ENCODE data around the gene PLEKHA7.
A peak's percentile ranks its signal among the peaks of the same experiment; 100 is the strongest.

Gene PLEKHA7

DNA sequence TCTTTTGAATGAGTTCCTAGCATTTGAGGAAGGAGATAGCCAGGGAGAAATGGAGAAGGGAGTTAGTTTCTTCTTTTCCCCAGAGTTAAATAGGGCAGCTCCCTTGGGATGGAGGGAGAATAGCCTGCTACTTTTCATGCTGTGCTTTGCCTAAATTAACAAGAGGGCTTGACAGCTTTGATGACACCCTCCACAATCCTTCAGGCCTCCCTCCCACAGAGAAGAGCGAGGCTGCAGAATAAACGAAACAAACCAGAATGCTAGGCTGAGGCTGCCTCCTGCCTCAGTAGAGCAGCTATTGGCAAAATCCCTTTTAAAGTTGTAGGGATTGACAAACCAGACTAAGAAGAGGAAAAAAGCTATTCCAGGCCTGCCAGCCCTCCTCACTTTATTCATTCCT lies 181.2 kb downstream of the PLEKHA7 start:
- no peak for DNase-seq

DNA sequence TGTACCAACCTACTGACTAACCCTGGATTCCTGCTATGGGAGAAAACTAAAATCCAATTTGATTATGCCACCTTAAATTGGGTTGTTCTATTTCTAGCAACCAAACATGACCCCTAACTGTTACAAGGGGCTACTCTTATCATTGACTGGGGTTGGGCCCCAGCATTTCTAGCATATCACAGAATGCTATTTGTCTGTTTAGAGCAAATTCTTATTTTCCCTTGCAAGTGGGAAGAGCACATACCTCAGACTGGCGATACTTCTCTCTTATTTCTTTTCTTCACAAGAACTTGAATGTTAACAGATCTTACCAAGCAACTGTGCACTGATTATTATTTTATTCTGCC lies 182.0 kb downstream of the PLEKHA7 start:
- no peak for DNase-seq

DNA sequence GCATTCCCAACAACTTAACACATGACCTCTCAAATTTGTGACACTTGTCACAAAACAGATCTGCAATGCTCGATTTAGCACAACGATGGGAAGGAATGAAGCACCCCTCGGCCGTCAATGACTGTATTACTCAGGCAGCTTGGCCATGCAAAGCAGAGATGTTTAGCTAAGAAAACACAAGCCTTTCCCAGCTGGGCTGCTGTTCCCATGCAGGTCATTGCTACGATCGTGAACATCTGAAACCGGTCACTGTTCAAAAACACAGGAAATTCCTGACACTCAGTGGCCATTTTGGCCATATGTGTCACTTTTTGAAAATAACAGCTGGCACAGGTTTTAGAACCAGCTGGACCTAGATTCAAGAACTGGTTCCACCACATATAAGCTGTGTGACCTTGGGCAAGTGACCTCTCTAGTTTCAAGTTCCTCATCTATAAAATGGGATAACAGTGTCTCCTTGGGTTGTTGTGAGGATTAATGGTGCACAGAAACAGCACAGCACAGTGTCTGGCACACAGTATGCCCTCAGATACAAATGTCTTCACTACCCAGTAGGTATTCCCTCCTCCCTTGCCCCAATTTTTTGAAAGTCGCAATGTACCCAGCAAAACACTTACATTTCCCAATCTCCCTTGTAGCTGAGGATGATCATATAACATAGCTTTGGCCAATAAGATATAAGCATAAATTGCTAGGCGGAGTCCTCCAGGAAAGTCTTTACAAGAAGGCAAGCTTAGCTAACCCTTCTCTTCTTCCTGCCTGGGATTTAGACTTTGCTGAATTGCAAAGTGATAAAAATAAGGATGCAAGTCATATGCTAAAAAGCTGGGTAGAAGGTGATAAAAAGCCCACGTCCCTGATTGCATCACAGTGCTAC lies 182.7 kb downstream of the PLEKHA7 start:
- no peak for DNase-seq

DNA sequence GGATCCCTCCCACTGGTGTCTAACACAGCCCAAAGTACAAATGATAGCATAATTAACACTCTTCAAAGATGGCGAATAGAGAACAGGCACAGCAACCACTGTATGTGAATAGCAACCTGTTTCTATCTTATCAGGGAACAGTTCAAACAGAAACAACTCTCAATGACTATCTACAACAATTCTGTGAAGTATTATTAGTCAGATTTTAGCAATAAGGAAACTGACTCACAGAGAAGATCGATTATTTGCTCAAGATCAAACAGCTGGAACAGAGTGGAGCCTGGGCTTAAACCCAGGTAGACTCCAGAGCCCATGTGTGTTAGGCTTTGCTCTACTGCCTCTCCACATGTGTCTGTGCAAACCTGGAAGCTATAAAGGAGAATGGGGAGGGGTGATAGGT lies 187.1 kb downstream of the PLEKHA7 start:
- DNase-seq = no peak

DNA sequence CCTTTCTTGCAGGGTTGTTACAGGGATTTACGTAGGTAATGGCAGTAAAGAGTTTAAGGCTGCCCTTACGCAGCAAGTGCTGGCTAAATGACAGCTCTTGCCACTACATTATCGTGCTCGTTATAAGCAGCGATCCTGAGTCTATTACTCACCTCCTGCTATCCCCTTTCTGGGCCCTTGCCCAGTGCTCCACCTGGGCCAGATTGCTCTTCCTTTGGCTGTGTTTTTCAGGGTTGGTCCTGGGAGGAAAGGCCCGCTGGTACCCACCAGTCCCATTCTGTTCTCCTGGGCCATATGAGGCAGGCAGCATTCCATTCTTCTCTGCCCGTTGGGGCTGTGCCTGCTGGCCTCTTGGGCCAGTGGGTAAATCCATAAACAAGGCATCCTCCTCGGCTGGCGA lies 188.2 kb downstream of the PLEKHA7 start:
- no peak for DNase-seq

DNA sequence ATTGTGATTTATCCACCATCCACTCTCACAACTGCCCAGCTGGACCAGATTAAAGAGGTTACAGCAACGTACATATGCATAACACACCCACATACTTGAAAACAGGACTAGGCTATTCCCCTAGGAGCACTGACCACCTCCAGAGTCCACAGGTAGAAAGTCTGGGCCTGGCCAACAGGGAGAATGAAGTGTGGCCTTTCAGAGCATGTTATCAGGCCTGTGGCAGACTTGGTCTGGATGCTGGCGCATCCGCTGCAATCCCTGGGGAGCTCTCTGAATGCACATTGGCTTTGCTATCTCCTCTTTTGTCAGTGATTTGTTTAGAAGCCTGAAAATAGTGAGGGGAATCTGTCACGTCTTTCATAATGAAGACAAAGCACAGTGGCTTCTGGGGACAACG lies 189.1 kb downstream of the PLEKHA7 start:
- no peak for DNase-seq

DNA sequence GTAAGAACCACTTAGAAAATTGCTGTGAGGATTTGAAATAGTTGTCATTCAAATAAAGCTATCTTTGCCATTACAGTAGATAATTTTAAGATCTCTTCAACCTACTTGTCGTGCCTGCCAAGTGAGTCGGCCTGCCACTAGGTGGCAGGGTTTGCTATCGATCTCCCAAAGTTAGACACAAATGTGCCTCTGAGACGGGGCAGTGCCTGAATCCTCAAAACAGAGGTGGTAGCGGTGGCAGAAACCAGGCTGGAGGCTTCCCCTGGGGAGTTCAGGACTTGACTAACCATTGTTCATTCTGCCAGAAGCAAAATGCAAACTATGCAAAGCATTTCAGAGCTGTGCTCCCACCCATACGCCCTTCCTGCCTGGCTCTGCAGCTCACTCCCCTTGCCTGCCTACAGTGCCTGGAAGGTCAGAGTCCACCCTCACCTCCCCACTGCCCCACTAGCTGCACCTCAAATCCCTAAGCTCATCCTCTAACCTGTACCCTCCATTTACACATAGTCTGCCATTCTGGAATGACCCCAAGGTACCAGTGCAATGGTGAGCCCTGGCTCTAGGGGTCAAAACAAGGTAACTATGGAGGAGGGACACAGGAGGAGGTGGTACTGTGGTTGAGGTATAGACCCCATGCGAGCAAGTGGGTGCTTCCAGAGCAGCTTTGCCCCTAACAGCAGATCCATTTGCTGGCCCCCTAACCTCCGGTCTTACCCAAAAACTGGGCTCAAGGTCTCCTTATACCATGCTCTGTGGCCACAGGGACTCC lies 193.7 kb downstream of the PLEKHA7 start:
- peak; percentile 21 to 37 for DNase-seq

DNA sequence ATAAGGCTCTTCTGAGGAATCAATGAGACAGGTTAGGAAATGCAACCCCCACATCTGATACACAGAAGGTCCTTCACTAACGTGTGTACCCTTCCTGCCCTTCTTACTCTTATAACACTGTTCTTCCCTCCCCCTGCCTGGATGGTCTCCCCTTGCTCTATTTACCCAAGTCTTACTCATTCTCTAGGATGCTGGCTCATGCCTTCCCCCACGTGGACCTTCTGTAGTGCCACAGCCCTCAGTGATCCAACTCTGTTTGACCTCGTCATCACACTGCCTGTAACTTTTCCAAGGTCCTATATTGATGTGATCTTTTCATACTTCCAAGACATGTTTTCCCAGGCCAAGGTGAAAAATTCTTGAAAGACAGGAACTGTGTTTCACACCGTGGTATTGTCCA lies 195.9 kb downstream of the PLEKHA7 start:
- no peak for DNase-seq

DNA sequence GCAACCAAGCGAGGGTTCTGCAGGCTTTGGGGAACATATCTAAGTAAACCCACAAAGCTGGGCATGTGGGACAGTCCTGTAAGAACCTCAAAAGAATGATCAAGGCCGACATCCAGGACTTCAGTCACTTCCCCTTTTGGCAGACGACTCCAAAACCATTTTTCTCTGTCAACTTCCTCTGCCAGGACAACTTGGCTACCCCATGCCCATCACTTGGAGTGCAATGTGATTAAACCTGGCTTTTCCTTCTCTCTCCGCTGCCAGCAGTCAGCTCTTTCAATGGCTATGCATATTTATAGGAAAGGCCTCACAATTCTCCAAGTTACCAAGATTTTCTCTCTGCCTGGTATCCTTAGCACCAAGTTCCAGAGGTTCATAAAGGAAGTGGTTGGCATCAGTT lies 196.9 kb downstream of the PLEKHA7 start:
- peak in 1 of 2 donors; percentile 38 for DNase-seq

DNA sequence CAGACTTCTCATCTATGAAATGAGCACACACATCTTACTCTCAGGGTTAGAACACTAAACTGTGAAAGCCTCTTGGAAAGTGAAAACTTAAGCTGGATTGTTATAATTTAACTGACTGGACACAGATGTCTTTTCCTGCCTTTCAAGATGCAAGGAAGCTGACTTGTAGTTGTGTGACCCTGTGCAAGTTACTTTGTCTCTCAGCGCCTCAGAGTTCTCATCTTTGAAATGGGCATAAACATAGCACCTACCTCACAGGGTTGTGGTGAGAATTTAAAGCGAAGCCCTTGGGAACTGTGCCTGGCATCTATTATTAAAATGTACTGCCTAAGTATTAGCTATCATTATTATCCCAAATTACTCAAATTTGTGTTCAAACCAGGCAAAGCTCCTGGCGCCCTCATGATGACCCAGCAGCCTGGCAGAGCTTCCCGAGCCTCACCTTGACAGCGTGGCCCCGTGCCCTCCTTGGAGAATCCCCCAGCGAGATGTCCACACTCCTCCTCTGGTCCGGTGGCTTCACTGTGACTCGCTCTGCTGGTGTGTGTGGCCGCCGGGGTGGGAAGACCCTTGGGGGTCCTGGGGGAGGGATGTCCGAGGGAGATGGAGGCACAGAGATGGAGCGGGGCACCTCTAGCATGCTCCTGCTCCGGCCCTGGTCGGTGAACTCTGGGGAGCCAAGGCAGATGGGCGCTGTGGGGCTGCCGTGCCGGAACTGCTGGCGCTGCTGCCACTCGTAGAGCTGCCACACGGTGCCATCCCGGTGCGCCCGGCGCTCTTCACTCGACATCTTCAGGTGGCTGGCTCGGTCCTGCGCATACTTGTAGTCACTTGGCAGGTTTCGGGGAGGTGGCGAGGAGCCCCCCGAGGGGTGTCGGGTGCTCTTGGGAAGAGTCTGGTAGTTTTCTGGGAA lies 197.6 kb downstream of the PLEKHA7 start:
- DNase-seq = no peak

DNA sequence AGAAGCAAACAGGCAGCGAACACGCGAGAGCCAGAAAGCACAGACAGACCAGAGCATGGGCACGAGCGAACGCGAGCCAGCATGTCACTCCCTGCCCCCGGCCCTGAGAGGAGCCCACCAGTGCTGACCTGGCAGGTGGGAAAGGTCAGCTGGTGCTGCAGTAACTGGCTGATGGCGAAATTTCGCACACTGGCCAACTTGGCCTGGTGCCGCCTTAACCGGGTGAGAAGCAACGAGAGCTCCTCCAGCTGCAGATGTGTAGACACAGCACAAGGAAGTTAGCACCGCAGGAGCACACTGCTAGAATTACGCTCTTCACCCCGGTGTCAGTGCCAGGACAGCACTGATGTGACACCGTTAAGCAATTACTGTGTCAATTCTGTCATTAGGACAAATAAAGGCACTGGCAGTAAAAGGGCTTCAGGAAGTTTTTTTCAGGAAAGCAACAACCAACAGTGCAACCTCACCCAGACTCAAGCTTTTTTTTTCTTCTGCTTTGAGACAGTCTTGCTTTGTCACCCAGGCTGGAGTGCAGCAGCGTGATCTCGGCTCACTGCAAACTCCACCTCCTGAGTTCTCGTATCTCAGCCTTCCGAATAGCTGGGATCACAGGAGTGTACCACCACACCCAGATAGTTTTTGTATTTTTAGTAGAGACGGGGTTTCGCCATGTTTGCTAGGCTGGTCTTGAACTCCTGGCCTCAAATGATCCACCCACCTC lies 199.0 kb downstream of the PLEKHA7 start:
- DNase-seq = peak; percentile 24 to 55

DNA sequence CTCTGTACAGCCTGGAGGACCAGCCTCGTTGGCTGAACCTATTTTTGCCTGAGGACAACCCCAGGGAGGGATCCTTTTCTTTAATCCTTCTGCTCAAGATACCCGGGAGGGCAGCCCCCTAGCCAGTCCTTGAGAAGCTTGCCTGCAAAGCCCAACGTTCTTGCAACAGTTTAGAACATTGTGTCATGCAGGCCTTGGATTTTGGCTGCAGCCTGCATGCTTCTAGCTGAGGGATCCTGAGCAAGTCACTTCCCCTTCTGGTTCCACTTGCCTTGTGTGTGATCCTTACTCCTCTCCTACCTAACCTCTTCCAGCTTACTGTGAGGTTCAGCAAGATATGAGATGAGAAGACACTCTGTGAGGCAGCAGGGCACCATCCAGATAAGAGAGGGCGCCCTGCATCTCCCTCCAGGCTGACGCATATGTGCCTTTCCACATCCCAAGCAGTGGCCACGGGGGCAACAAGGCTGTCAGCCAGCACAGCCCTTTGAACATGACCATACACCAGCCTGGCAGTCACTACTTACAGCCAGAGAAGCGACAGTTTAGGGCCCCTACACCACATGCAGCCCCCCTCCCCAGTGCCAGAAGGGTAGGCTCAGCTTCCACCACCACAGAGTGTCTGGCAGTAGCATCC lies 199.7 kb downstream of the PLEKHA7 start:
- no peak for DNase-seq

DNA sequence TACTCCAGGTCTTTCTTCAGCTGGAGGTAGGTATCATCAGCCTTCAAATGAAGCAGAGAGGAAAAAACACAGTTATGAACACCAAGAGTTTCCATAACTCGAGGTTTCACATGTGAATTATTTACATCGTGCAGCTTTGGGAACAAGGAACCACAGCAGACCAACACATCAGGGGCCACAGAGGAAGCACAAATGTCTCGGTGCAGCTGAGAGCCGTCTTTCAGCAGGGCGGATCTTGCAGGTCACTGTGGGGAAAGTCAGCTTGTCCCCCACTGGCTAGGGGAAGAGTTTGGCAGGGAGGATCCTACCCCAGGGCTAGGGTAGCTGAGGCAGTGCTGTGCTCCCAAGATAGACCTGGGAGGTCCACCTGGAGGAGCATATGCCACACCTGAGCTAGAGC lies 201.1 kb downstream of the PLEKHA7 start:
- DNase-seq = peak in 1 of 2 donors; percentile 13

DNA sequence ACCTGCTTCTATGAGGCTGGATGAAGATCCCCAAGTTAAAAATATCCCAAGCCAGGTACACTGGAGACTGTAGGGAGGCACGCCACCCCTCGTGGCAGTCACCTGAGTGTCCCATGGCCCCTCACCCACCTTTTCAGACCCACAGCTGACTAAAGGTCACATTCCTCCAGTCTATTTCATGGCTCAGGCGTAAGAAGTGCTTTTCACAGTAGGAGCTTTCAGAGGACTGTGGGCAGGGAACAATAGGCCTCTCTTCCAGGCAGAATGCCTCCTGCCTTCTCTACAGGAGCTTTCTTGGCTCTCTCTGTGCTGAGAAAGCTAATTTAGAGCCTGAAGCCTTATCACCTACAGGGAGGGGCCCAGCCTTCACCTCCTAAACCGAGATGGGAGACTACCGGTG lies 201.9 kb downstream of the PLEKHA7 start:
- DNase-seq = no peak

DNA sequence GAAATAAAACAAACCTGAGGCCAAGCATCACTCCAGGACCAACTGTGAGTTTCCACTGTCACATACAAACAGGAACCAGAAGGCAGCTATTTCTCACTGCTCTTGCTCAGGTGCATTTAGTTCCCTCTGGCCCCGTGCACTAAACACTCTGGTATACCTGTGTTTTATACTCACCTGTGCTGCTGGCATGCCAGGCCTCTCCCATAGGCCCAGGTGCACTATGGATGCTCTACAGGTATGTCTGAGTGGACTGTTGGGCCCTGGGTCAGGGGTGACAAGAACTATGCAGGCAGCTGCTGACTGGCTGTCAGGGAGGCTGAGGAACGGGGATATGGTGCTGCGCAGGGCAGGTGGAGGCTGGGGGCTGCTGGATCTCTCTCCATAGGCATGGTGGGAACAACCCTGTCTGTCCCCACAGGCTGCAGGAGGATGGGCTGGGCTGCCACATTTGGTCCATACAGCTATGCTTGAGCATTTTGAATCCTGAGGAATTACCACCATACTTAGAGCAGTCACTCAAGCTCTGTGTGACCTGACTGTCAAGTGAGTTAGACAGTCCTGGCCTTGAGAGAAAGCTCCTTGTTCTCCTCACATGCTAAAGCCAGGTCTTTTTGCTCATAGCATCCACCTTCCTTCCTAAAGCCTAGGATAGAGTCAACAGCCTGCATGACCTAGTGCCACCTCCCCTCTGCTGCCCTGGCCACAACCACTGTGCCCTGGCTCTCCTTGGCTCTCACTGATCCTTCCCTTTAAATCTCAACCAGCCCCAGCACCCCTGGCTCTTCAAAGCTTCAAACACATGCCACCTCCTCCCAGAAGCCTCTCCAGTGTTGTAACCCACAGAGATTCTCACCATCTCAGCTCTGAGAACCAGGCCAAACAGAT lies 202.8 kb downstream of the PLEKHA7 start:
- DNase-seq = no peak

DNA sequence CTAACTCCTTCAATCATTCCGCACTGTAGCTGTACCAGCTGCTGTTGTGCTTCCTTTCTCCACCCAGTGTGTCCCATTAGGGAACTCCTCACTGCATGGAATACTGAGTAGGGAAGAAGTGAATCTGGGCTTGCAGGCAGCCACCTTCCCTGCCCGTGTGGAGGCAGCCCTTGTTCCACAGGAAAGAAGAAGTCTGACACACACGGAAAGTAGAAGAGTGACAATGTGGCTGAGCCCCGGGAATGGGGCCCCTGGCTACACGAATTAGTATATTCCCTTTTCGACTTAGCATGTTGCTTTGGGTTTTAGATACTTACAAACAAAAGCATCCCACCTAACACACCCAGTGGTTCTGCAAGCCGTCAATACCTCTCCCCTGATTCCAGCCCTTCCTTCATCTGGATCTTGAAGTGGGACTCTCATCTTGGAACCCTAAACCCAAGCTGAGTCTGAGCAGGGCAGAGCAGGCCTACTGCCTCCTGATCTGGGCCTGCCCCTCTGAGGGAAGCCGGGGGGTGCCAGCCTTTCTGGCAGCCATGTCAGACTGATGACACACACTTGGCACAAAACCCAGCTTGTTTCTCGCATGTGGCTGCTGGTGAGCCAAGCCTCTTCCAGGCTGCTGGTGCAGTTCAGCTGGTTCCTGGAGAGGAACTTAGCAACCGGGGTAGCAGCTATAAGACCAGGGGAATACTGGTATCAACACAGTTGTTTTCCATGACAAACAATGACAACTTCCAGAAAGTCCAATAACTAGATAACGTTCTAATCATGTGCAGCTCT lies 204.1 kb downstream of the PLEKHA7 start:
- peak in 1 of 2 donors; percentile 52 for DNase-seq

DNA sequence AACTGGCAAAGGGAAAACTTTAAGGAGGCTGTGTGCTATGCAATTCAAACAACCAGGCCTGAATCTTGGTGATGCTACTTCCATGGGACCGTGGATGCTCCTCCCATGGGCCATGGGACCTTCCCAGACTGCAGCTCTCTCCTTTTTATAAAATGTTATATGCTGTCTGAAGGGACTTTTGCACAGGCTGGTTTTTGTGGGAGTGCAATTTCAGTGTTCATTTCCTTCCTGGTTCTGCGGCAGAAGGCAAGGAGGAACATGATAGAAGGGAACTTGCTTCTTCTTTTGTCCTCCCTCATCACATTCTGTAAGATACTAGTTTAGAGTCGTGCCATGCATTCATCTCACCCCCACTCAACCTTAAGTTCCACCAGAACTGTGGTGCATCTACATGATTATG lies 206.9 kb downstream of the PLEKHA7 start:
- peak in 1 of 2 donors; percentile 73 for DNase-seq

DNA sequence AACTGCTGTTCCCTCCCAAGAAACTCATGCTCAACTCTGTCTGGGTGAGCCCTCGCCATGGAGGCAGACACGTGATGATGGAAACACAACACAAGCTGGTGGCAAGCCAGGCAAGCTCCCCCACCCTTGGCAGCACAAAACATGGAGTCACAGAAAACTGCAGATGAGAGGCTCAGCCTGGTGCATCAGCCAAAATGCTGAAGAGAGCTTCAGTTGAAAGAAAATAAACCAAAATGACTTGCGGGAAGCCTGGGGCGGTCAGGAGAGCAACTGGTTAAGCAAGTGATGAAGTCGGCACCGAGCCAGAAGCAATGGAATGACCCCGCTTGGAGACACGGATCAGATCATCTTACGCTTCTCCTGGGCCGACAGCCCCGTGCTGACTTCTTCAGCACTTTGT lies 207.4 kb downstream of the PLEKHA7 start:
- no peak for DNase-seq

DNA sequence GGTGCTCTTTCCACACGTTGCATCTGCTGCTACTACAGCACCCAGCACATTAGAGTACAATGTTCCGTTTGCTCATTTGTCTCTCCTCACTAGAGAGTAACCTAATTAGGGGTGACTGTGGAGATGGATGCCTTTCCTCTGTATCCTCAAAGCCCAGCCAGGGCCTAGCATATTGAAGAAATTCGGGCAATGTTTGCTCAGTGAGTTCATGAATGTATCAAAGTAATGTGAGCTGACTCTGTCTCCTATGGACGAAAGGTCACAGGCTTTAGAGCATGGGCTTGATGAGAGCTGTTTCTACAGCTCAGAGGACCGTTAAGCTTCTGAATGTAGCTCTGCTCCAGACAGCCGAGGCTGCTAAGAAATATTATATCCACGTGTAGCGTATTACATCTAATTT lies 208.3 kb downstream of the PLEKHA7 start:
- no peak for DNase-seq
